PC-9 (cell line): ENCODE data around the gene AUTS2. TPM values are rescaled to one million over a fixed set of nuclear protein-coding genes. Genes with fewer than 3 reads are reported as not detected.

Experiments used
- BruUV-seq: library from RNA; stranded (reverse); fragments of 400-500 nt; replicated peaks from 2 replicates; lab custom pipeline; 2021; lab: Mats Ljungman, UMichigan
- CTCF ChIA-PET: fragments of 300-600 bp; sonication (Branson Sonifier 250); formaldehyde crosslinking; loops from one replicate; lab custom pipeline; 2022; ENCODE audit warnings: antibody characterized with exemption; lab: Charles Lee
- POLR2A ChIA-PET: fragments of 300-600 bp; sonication (Branson Sonifier 250); formaldehyde crosslinking; loops from one replicate; lab custom pipeline; 2022; ENCODE audit warnings: antibody characterized with exemption; ENCODE audit not compliant: unreplicated experiment; lab: Charles Lee
- DNase-seq, 2 experiments: peaks; one replicate each; pipeline versions ENCODE4 v3.0.0 to v3.0.0-alpha.2; 2015 to 2022; ENCODE audit warnings: mixed read lengths in 1 of 2
- H2AFZ ChIP-seq: fragments of 200-600 bp; sonication (generic); 2 replicates; pipeline ENCODE4 v1.8.1; 2017; ENCODE audit warnings: antibody characterized with exemption
- H3F3A ChIP-seq: fragments of 200-600 bp; sonication (generic); 2 replicates; pipeline ENCODE4 v1.8.1; 2017; ENCODE audit warnings: antibody characterized with exemption, mild to moderate bottlenecking, low read depth; ENCODE audit not compliant: insufficient read depth
- H3K27ac ChIP-seq: fragments of 200-600 bp; sonication (generic); 2 replicates; pipeline ENCODE4 v1.6.1; 2016; ENCODE audit warnings: mixed run types
- H3K27me3 ChIP-seq: fragments of 200-600 bp; sonication (generic); 2 replicates; pipeline ENCODE4 v1.6.1; 2016; ENCODE audit warnings: low read depth, mixed run types; ENCODE audit not compliant: insufficient read depth
- H3K36me3 ChIP-seq: fragments of 200-600 bp; sonication (generic); 2 replicates; pipeline ENCODE4 v1.6.1; 2016; ENCODE audit warnings: low read depth, mixed run types
- H3K4me1 ChIP-seq: fragments of 200-600 bp; sonication (generic); replicated peaks from 2 replicates; pipeline ENCODE4 v1.6.1; 2016; ENCODE audit warnings: mixed run types; ENCODE audit not compliant: insufficient read depth
- H3K4me2 ChIP-seq: fragments of 200-600 bp; sonication (generic); 2 replicates; pipeline ENCODE4 v1.6.1; 2017; ENCODE audit warnings: mixed run types
- H3K4me3 ChIP-seq: fragments of 200-600 bp; sonication (generic); 2 replicates; pipeline ENCODE4 v1.6.1; 2016; ENCODE audit warnings: mixed run types
- H3K79me2 ChIP-seq: fragments of 200-600 bp; sonication (generic); 2 replicates; pipeline ENCODE4 v1.6.1; 2017; ENCODE audit warnings: low read depth, mixed run types
- H3K9me2 ChIP-seq: fragments of 200-600 bp; sonication (generic); 2 replicates; pipeline ENCODE4 v1.8.1; 2017; ENCODE audit warnings: mild to moderate bottlenecking; ENCODE audit not compliant: insufficient read depth
- H3K9me3 ChIP-seq: fragments of 200-600 bp; sonication (generic); 2 replicates; pipeline ENCODE4 v1.8.1; 2016; ENCODE audit warnings: low read depth; ENCODE audit not compliant: insufficient read depth
- H4K20me1 ChIP-seq: fragments of 200-600 bp; sonication (generic); 2 replicates; pipeline ENCODE4 v1.8.1; 2017; ENCODE audit not compliant: insufficient read depth
- CTCF ChIP-seq: fragments of 200-600 bp; sonication (generic); conservative IDR thresholded peaks from 2 replicates; pipeline ENCODE4 v1.6.1; 2017; ENCODE audit warnings: mixed run types, antibody characterized with exemption, mild to moderate bottlenecking, moderate library complexity
- EZH2 ChIP-seq: fragments of 200-600 bp; sonication (generic); IDR thresholded peaks from 2 replicates; pipeline ENCODE4 v1.8.0; 2017; ENCODE audit warnings: antibody characterized with exemption, low read depth
- intact Hi-C: fragments of 100-400 bp; cut with micrococcal nuclease; formaldehyde crosslinking; loops from one replicate; pipeline ENCODE4 v1.10.0; 2022; ENCODE audit not compliant: unreplicated experiment
- total RNA-seq: library from RNA; stranded (reverse); gene quantifications from 2 replicates; pipeline ENCODE4 v1.2.3, GENCODE V29; 2021

Gene AUTS2
- total RNA-seq, 1 experiment from 2014 or later, result not detected

- Histone ChIP-seq H3K4me2 (no peak overlapping the region), H3F3A (no peaks in the 10 kb centered on the region), H3K4me1 (no peaks in the 10 kb centered on the region), H3K9me3 (no peaks in the 10 kb centered on the region), H2AFZ (no peak overlapping the region), H3K79me2 (no peaks in the 10 kb centered on the region), H3K4me3 (no peak overlapping the region), H3K27ac (no peak overlapping the region), H4K20me1 (no peaks in the 10 kb centered on the region; the same call in 1 of the 2 replicates), H3K9me2 (no peaks in the 10 kb centered on the region), H3K36me3 (no peaks in the 10 kb centered on the region), H3K27me3 (no peaks in the 10 kb centered on the region)
- BruUV-seq, result no TSS peak
- intact Hi-C loops, result no loop called here
- TF ChIP-seq CTCF, result no peak
- no peak for TF ChIP-seq EZH2
- no peak for DNase-seq
- POLR2A ChIA-PET, result no interaction called here
- CTCF ChIA-PET, result no interaction called here
Observed at GRCh38 chr7:70148997-70149396, 550.7 kb downstream of the AUTS2 start.

GRCh38 chr7:70152313-70152712 lies 554.0 kb downstream of the AUTS2 start:
- Histone ChIP-seq H3K4me2 (no peak overlapping the region), H3K4me3 (no peak overlapping the region), H2AFZ (no peak overlapping the region), H3K79me2 (no peaks in the 10 kb centered on the region), H3K27ac (no peak overlapping the region), H3K27me3 (0 out of 2 replicates have a peak, but pooled peaks cover 3% of the 10 kb centered on the region), H3F3A (no peaks in the 10 kb centered on the region), H3K9me2 (no peaks in the 10 kb centered on the region), H3K4me1 (no peaks in the 10 kb centered on the region), H4K20me1 (no peaks in the 10 kb centered on the region; the same call in 1 of the 2 replicates), H3K9me3 (no peaks in the 10 kb centered on the region), H3K36me3 (no peaks in the 10 kb centered on the region)
- no TSS peak for BruUV-seq
- ChIA-PET CTCF (no interaction called here), POLR2A (no interaction called here)
- TF ChIP-seq EZH2, result no peak
- no peak for TF ChIP-seq CTCF
- no peak for DNase-seq
- intact Hi-C loops, result no loop called here

GRCh38 chr7:70153933-70154332 lies 555.7 kb downstream of the AUTS2 start:
- no TSS peak for BruUV-seq
- Histone ChIP-seq H3K36me3 (no peaks in the 10 kb centered on the region), H3K9me3 (no peaks in the 10 kb centered on the region), H2AFZ (no peak overlapping the region), H4K20me1 (no peaks in the 10 kb centered on the region; the same call in 1 of the 2 replicates), H3K9me2 (no peaks in the 10 kb centered on the region), H3K27ac (no peak overlapping the region), H3K4me2 (no peak overlapping the region), H3F3A (no peaks in the 10 kb centered on the region), H3K79me2 (no peaks in the 10 kb centered on the region), H3K27me3 (0 out of 2 replicates have a peak, but pooled peaks cover 3% of the 10 kb centered on the region), H3K4me3 (no peak overlapping the region), H3K4me1 (no peaks in the 10 kb centered on the region)
- DNase-seq, result no peak
- TF ChIP-seq CTCF, result no peak
- no peak for TF ChIP-seq EZH2
- intact Hi-C loops, result no loop called here
- ChIA-PET POLR2A (no interaction called here), CTCF (no interaction called here)
